DMS79 treated with DMSO at 0.1 percent for 48 hours (cell line): ENCODE measurements around the gene PCBP4.

Source experiments
- DNase-seq: peaks from one replicate; lab custom pipeline; 2025; lab: John Stamatoyannopoulos, UW

The PCBP4 gene

GRCh38 chr3:51908026-51908425, 59.2 kb downstream of the PCBP4 start:
- DNase-seq: no peak
